ENCODE data around the gene MAP2K5.

MAP2K5 gene

GRCh38 chr15:67788986-67789385 is 246.5 kb downstream of the MAP2K5 start:
- DNase-seq: no peak

DNA sequence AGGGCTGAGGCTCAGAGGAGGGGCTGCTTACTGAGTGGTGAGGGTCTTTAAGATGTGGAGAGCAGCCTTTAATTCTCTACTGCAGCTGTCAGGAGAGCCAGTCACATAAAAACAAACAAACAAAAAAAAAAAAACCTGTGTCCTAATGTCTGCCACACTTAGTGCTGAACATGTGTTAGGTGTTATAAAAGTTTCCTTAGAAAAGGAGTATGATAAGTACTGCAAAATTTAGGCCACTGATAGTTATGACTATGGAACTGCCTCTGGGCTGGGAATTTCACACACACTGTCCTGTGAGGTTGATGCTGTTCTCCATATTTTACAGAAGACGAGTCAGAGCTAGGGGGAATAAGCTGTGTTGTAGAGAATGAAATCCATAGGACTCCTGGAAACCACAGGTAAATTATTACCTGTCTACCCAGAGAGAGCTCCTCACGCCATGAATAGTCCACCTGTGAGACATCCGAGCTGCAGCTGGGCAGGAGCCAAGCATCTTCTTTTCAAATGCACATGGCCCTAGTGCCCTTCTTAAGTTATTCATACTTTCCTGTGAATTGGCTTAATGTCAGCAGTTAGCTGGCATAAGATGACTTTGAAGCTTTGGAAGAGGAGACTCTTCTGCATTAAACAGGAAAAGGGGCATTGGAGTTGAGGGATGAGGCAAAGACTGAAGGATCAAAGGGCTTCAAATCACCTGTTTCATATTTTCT is 248.3 kb downstream of the MAP2K5 start:
- no peak for DNase-seq

GRCh38 chr15:67792250-67792942 is 249.9 kb downstream of the MAP2K5 start:
- DNase-seq: no peak

- no peak for DNase-seq
These were observed 252.5 kb downstream of the MAP2K5 start for GRCh38 chr15:67794832-67795574.

- DNase-seq: no peak
These were observed 254.0 kb downstream of the MAP2K5 start for GRCh38 chr15:67796196-67797127.

- DNase-seq: no peak
These were observed 257.3 kb downstream of the MAP2K5 start for GRCh38 chr15:67799801-67800205.

GRCh38 chr15:67801142-67801541 is 258.6 kb downstream of the MAP2K5 start:
- no peak for DNase-seq

DNA sequence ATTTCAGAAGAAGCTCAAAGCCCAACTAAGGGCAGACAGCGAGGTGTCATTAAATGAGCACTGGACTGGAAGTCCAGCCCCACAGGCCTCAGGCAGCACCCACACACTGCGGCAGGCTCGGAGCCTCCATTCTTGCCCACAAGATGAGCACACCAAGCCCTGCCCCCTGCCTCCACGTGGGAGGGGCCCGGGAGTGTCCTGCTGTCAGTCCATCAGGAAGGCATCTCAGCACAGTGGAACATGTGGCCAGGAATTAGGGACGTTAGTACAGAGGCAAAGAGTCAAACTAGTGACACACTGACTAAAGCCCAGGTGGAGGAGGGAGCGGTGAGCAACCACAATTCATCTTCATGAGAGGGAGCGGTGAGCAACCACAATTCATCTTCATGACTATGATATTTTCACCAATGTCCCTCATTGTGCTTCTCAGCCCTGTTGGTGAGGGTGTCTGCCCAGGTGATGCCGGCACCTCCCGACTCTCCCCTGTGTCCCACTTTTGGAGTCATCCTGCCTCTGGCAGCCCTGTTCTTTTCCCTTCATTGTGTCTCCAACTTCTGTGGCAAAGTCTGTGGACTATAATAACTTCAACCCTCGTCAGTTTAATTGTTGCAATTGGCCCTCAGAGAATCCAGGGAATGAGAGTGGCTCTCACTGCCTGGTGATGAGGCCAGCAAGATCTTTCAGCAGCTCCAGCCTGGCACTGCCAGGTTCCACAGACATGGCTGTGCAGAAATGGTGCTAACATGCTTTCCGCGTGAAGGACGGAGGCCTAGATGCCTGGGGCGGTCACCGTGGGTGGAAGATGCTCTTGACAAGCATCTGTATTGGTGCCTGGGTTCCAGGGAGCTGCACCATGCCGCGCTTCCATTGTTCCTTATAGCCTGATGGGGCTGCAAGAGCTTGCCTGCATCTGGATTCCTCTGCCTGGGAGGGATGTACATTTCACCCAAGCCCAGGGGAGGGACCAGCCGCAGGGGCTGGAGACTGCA is 259.7 kb downstream of the MAP2K5 start:
- no peak for DNase-seq

GRCh38 chr15:67803299-67803698 is 260.8 kb downstream of the MAP2K5 start:
- DNase-seq: no peak

GRCh38 chr15:67803996-67804843 is 261.7 kb downstream of the MAP2K5 start:
- no peak for DNase-seq

GRCh38 chr15:67805008-67805665 is 262.6 kb downstream of the MAP2K5 start:
- no peak for DNase-seq

GRCh38 chr15:67805666-67806516 is 263.4 kb downstream of the MAP2K5 start:
- DNase-seq: no peak

- DNase-seq: no peak
These were observed 264.0 kb downstream of the MAP2K5 start for GRCh38 chr15:67806536-67806935.

- DNase-seq: no peak
These were observed 264.6 kb downstream of the MAP2K5 start for GRCh38 chr15:67807141-67807540.

- no peak for DNase-seq
These were observed 265.3 kb downstream of the MAP2K5 start for GRCh38 chr15:67807836-67808235.

DNA sequence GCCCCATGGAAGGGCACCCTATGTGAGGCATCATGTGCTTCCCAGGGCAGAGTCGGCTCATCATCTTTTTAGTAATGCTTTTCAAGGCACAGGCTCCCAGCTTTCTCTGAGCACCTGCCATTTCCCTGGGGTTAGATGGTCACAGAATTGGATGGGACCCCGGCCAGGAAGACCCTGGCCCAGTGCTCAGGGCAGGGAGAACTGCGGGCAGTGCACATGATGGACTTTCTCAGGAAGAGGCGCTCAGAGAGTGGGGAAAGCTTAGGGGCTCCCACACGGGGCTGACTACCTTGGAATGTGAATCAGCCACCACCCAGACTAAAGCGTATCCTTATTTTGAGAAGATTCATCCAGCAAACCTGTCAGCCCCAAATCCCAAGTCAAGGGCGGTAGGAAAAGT is 266.3 kb downstream of the MAP2K5 start:
- no peak for DNase-seq

- DNase-seq: no peak
These were observed 266.9 kb downstream of the MAP2K5 start for GRCh38 chr15:67809441-67809840.

GRCh38 chr15:67809866-67810265 is 267.4 kb downstream of the MAP2K5 start:
- no peak for DNase-seq

DNA sequence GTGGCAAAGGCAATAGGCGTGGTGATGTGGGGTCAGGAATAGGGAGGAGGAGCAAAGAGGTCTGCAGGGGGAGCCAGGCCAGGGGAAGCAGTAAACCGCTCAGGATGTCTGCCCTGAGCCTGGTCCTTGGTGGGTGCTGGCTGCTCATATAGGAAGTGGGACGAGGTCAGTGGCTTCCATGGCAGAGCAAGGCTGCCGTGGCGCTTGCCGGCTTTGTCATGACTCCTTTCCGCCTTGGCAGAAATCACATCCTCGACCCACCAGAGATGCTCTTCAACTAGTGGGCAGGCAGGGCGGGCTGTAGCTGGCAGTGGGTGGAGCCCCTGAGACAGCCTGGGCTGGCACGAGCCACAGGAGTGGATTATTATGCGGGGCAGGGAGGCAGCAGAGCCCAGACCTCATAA is 269.7 kb downstream of the MAP2K5 start:
- DNase-seq: no peak

Measured in activated CD8-positive, alpha-beta memory T cell treated with anti-CD3 and anti-CD28 coated beads, Interleukin-2, amount 50 U/mL, for 4 hours (primary cell).